Lung (tissue), 12 donors: ENCODE results near the gene BFSP1. TPM values are rescaled to one million over a fixed set of nuclear protein-coding genes. Genes with fewer than 3 reads are reported as not detected.
A peak's percentile ranks its signal among the peaks of the same experiment; 100 is the strongest.

Experiments used
- ATAC-seq: fragments of 200-7000 bp; cut with Tn5 transposase; one replicate; pipeline ENCODE4 v1.9.1; 2020; ENCODE audit warnings: moderate number of reproducible peaks; ENCODE audit not compliant: insufficient read depth, low FRiP score
- DNase-seq, 3 donors: peaks; one replicate each; pipeline ENCODE4 v3.0.0-alpha.2; 2013 to 2017
- H3K27ac ChIP-seq, 2 donors: one replicate each; pipeline ENCODE4 v1.5.1; 2013; ENCODE audit warnings: mild to moderate bottlenecking in 2 of 2, moderate library complexity in 2 of 2, control low read depth in 1 of 2, inconsistent platforms in 1 of 2, low read depth in 1 of 2, low read length in 1 of 2
- H3K27me3 ChIP-seq, 3 donors: one replicate each; pipeline ENCODE4 v1.5.1; 2013; ENCODE audit warnings: low read length in 2 of 3; ENCODE audit not compliant: control insufficient read depth in 3 of 3, insufficient read depth in 3 of 3
- H3K36me3 ChIP-seq, 4 donors: one replicate each; pipeline ENCODE4 v1.5.1; 2013; ENCODE audit warnings: low read length in 4 of 4, mild to moderate bottlenecking in 1 of 4, moderate library complexity in 1 of 4; ENCODE audit not compliant: control insufficient read depth in 4 of 4, insufficient read depth in 4 of 4
- H3K4me1 ChIP-seq, 5 donors: one replicate each; pipeline ENCODE4 v1.5.1; 2013; ENCODE audit warnings: low read length in 5 of 5, mild to moderate bottlenecking in 2 of 5, moderate library complexity in 1 of 5; ENCODE audit not compliant: control insufficient read depth in 5 of 5, insufficient read depth in 5 of 5
- H3K4me3 ChIP-seq: one replicate; pipeline ENCODE4 v1.5.1; 2013; ENCODE audit warnings: mild to moderate bottlenecking, control low read depth, moderate library complexity
- H3K9ac ChIP-seq, 2 donors: one replicate each; pipeline ENCODE4 v1.5.1; 2013; ENCODE audit warnings: low read length in 2 of 2, control low read depth in 1 of 2; ENCODE audit not compliant: insufficient read depth in 1 of 2
- H3K9me3 ChIP-seq, 4 donors: one replicate each; pipeline ENCODE4 v1.5.1; 2013; ENCODE audit warnings: low read length in 3 of 4, mild to moderate bottlenecking in 1 of 4, moderate library complexity in 1 of 4; ENCODE audit not compliant: control insufficient read depth in 4 of 4, insufficient read depth in 3 of 4
- CTCF ChIP-seq: IDR thresholded peaks from 2 replicates; pipeline ENCODE4 v1.5.1; 2012; ENCODE audit warnings: mild to moderate bottlenecking; ENCODE audit errors: control extremely low read depth, extremely low read depth
- WGBS, 2 donors: extraction: QIAGEN DNeasy Blood & Tissue Kit; methylation state at CpG; one replicate each; pipeline ENCODE4 v1.1.7; 2013; 5-methylcytosine and 5-hydroxymethylcytosine counted together
- polyA plus RNA-seq, 2 donors: library from polyadenylated mRNA; stranded (reverse); fragments of 200-250 nt; gene quantifications; one replicate each; pipeline ENCODE4 v1.2.1, GENCODE V29; 2013
- total RNA-seq, 2 donors: library from RNA; depleted of rRNA in 1 of 2; stranded (reverse); fragments of >200 nt in 1 of 2; gene quantifications; one replicate each; pipeline ENCODE4 v1.2.1, GENCODE V29; 2014 to 2021
- donor health status: control.
- donor health status: control.
- donor health status: Bipolar disorder and iron deficiency.
- donor health status: healthy.
- donor health status: DM: yes; HTN: yes; CAD: no.

Gene BFSP1
- total and polyA plus RNA-seq, 4 donors, result 0.65 to 2.8 (median 1.8) TPM

GRCh38 chr20:17498641-17499040, 32.5 kb downstream of the BFSP1 start:
- no peaks in the 10 kb centered on the region for H3K36me3 ChIP-seq
- peaks cover 0 to 7% (median 0%) of the 10 kb centered on the region in 5 donors for H3K4me1 ChIP-seq
- H3K9ac ChIP-seq, result no peak overlapping the region
- no peaks in the 10 kb centered on the region for H3K27me3 ChIP-seq
- H3K27ac ChIP-seq, result no peak overlapping the region
- no peak for ATAC-seq
- H3K9me3 ChIP-seq, result peaks cover 0 to 1% (median 0%) of the 10 kb centered on the region in 4 donors
- no peak for DNase-seq
- no peak for TF ChIP-seq CTCF
- 87 to 93% methylated on average over 13 of the region's 13 CpGs for WGBS, 2 donors
- H3K4me3 ChIP-seq, result no peak overlapping the region

GRCh38 chr20:17497821-17498580, 33.2 kb downstream of the BFSP1 start:
- Histone ChIP-seq H3K9me3 (peaks cover 0 to 1% (median 0%) of the 10 kb centered on the region in 4 donors), H3K27me3 (no peaks in the 10 kb centered on the region), H3K4me3 (no peak overlapping the region), H3K9ac (no peak overlapping the region), H3K36me3 (no peaks in the 10 kb centered on the region), H3K4me1 (peaks cover 0 to 7% (median 0%) of the 10 kb centered on the region in 5 donors), H3K27ac (no peak overlapping the region)
- TF ChIP-seq CTCF, result no peak
- 69 to 74% methylated on average over 11 of the region's 11 CpGs for WGBS, 2 donors
- DNase-seq (peak in 2 of 3 donors; percentile 51 to 59), ATAC-seq (no peak)

GRCh38 chr20:17495826-17496225, 35.4 kb downstream of the BFSP1 start:
- TF ChIP-seq CTCF, result no peak
- Histone ChIP-seq H3K4me3 (no peak overlapping the region), H3K4me1 (peaks cover 0 to 7% (median 0%) of the 10 kb centered on the region in 5 donors), H3K27me3 (no peaks in the 10 kb centered on the region), H3K27ac (no peak overlapping the region), H3K9ac (no peak overlapping the region), H3K36me3 (no peaks in the 10 kb centered on the region), H3K9me3 (peaks cover 0 to 1% (median 0%) of the 10 kb centered on the region in 4 donors)
- ATAC-seq, result no peak
- 93 to 94% methylated on average over 9 of the region's 9 CpGs for WGBS, 2 donors
- no peak for DNase-seq
